GM10248 (cell line): ENCODE measurements around the gene SAMD4A.
"Not testable (repeated sequence)": the region's sequence is repeated elsewhere in the genome, so short reads cannot be mapped to it uniquely, and the experiment has no call there.

Source experiments
- CTCF ChIA-PET: fragments of 300-600 bp; sonication (Branson Sonifier 250); formaldehyde crosslinking; extraction: SDS; loops from one replicate; lab custom pipeline; 2021; ENCODE audit warnings: antibody characterized with exemption; lab: Yijun Ruan, JAX
- POLR2A ChIA-PET: fragments of 350-650 bp; sonication (Branson Sonifier 250); formaldehyde crosslinking; extraction: SDS; loops from one replicate; lab custom pipeline; 2020; ENCODE audit warnings: antibody characterized with exemption; lab: Yijun Ruan, JAX
- DNase-seq: peaks from one replicate; pipeline ENCODE4 v3.0.0; 2012; ENCODE audit errors: extremely low spot score
- TF ChIP-seq, protein P1 (sequence below): IDR thresholded peaks from 2 replicates; pipeline ENCODE4 v1.5.1; 2012; ENCODE audit warnings: mild to moderate bottlenecking, low read depth; ENCODE audit errors: extremely low read depth, missing control alignments, control extremely low read depth

The SAMD4A gene

DNA sequence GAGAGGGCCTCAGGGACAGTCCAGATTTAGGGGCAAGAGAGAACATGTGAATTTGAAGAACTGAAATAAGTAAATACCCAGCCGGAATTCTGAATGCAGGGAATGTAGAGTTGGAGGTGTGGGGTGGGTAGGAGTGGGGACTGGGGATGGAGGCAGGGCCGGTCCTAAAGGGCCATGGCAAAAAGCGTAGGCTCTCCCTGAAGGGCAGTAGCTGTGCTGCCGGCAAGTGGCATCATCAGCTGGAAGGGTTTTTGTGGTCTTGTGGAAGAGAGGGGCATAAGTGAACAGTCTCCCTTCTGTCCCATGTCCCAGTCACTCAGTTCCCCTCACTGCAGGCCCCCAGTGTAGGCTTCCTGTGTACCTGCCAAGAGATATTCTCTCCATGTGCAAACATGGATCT lies 231.1 kb downstream of the SAMD4A start:
- DNase-seq = no peak
- ChIA-PET POLR2A (no interaction called here), CTCF (interaction anchor here (4.8 to 8.8 kb wide), 2 partner anchors 8 to 22 kb away, joined by 39 to 79 read pairs; no protein-coding TSS in a partner anchor)
- TF ChIP-seq, protein P1, sequence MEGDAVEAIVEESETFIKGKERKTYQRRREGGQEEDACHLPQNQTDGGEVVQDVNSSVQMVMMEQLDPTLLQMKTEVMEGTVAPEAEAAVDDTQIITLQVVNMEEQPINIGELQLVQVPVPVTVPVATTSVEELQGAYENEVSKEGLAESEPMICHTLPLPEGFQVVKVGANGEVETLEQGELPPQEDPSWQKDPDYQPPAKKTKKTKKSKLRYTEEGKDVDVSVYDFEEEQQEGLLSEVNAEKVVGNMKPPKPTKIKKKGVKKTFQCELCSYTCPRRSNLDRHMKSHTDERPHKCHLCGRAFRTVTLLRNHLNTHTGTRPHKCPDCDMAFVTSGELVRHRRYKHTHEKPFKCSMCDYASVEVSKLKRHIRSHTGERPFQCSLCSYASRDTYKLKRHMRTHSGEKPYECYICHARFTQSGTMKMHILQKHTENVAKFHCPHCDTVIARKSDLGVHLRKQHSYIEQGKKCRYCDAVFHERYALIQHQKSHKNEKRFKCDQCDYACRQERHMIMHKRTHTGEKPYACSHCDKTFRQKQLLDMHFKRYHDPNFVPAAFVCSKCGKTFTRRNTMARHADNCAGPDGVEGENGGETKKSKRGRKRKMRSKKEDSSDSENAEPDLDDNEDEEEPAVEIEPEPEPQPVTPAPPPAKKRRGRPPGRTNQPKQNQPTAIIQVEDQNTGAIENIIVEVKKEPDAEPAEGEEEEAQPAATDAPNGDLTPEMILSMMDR = no peak

DNA sequence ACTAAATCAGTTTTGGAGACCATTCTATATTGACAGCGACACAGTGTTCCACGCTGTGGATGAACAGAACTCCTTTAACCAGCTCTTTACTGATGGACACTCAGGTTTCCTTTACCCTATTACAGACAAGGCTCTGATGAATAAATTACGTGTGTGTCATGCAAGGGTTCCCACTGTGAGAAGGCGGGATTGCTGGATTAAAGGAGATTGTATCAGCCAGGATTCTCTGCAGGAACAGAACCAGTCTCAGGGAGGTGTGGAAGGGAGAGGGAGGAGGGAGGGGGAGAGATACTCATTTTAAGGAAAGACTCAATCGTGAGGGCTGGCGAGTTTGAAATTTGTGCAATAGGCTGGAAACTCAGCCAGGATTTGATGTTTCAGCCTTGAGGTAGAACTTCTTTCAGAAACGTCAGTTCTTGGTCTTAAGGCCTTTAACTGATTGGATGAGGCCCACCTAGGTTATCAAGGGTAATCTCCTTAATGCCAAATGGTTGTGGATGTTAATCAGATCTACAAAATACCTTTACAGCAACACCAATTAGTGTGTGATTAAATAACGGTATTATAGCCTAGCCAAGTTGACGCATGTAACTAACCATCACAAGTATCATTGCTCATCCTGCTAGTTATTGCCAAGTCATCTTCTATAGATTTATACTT lies 231.7 kb downstream of the SAMD4A start:
- TF ChIP-seq, protein P1 = no peak
- DNase-seq = no peak
- POLR2A ChIA-PET = no interaction called here
- CTCF ChIA-PET = no interaction called here

DNA sequence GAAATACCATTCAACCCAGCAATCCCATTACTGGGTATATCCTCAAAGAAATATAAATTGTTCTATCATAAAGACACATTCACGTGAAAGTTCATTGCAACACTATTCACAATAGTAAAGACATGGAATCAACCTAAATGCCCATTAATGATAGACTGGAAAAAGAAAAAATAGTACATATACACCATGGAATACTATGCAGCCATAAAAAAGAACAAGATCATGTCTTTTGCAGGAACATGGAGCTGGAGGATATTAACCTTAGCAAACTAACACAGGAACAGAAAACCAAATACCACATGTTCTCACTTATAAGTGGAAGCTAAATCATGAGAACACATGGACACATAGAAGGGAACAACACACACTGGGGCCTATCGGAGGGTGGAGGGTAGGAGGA lies 234.6 kb downstream of the SAMD4A start:
- CTCF ChIA-PET, POLR2A ChIA-PET, DNase-seq: not testable (repeated sequence)

DNA sequence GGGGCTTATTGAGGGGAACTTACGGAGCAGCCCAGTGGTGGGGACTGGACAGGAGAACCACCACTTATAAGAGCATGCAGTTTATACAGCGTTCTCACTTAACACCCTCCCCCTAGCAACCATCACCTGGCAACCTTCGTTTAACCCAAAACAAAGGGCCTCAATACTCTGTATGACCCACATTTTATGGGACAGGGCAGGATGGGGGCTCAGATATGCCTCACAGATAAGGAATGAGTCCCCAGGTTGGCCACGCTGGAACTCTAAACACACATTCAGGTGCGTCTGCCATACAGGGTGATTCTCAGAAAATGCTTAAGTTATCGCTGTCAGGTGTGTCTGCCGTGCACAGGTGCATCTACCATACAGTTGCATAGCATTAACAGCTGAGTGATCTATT lies 236.5 kb downstream of the SAMD4A start:
- CTCF ChIA-PET = interaction anchor here (1.2 to 7.9 kb wide), 7 partner anchors 10 to 238 kb away, joined by 3 to 79 read pairs (median 25); no protein-coding TSS in a partner anchor
- POLR2A ChIA-PET = no interaction called here
- TF ChIP-seq, protein P1 = no peak
- DNase-seq = no peak

DNA sequence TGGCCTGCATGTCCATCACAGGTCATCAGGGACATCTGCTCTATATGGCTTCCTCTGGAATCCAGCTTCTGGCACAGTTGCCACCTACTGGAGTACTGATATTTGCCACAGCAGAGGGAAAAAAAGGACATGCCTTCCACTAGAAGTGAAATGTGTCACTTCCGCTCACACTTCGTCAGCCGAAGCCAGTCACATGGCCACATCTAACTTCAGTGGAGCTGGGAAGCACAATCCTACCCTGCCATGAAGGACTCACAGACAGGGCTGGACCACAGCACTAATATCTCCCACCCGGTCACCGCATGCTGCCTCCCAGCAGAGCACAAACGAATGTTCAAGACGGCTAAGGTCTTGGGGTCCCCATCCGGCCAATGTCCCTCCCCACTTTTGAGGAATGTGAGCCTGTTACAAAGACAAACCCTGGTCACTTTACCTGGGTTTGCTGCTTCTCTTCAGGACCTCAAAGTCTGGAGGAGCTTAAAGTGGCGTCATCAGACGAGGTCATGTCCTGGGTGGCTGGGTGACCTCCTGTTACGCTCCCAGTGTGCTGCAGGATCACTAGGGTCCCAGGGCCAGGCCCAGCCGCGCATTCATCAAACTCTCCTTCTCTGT lies 237.1 kb downstream of the SAMD4A start:
- DNase-seq = no peak
- POLR2A ChIA-PET = no interaction called here
- TF ChIP-seq, protein P1 = no peak
- CTCF ChIA-PET = interaction anchor here (0.6 to 7.9 kb wide), 15 partner anchors 10 to 239 kb away, joined by 3 to 79 read pairs (median 10); no protein-coding TSS in a partner anchor

DNA sequence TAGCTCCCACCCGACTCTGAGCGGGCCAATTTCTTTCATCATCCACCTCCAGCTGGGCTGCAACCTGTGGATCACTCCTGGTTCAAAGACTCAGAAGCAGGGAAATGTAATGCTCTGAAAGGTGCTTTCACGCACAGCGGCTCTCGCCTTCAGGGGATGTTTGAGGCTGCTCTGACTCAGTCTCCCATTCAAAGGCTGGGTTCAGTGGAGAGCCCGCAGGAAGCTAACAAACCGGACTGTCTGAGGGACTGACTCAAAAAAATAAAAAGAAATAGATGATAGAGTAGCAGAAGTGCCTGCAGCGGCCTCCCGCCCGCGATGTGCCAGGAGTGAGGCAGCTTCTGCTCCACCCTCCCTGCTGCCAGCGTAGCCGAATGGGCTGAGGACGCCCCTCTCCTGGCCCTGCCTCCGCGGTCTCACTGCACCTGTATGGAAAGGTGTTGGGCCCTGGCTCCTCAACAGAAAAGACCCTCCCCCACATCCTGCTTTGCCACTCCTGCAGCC lies 237.7 kb downstream of the SAMD4A start:
- TF ChIP-seq, protein P1 = no peak
- ChIA-PET CTCF (interaction anchor here (0.6 to 7.9 kb wide), 23 partner anchors 9 to 354 kb away, joined by 3 to 79 read pairs (median 6); no protein-coding TSS in a partner anchor), POLR2A (no interaction called here)
- DNase-seq = no peak

DNA sequence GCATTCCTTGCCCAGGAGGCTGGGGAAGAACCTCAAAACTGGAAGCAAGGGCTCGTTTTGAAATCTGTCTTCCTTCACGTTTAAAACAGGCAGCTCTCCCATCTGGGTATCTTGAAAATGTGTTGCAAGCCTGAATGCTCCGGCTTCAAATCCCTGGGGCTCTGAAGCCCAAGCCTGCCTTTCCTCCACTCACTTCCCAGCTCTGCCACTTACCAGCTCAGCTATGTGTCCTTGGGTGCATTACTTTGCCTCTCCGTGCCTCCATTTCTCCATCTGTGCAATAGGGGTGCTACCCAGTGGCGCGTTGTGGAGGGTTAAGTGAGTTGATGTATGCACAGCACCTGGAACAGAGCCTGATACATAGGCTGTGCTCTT lies 238.1 kb downstream of the SAMD4A start:
- POLR2A ChIA-PET = no interaction called here
- DNase-seq = no peak
- CTCF ChIA-PET = interaction anchor here (0.8 to 7.9 kb wide), 21 partner anchors 12 to 355 kb away, joined by 3 to 79 read pairs (median 6); no protein-coding TSS in a partner anchor
- TF ChIP-seq, protein P1 = no peak
